Measurements from ENCODE around the gene MAGEF1.

Gene MAGEF1

DNA sequence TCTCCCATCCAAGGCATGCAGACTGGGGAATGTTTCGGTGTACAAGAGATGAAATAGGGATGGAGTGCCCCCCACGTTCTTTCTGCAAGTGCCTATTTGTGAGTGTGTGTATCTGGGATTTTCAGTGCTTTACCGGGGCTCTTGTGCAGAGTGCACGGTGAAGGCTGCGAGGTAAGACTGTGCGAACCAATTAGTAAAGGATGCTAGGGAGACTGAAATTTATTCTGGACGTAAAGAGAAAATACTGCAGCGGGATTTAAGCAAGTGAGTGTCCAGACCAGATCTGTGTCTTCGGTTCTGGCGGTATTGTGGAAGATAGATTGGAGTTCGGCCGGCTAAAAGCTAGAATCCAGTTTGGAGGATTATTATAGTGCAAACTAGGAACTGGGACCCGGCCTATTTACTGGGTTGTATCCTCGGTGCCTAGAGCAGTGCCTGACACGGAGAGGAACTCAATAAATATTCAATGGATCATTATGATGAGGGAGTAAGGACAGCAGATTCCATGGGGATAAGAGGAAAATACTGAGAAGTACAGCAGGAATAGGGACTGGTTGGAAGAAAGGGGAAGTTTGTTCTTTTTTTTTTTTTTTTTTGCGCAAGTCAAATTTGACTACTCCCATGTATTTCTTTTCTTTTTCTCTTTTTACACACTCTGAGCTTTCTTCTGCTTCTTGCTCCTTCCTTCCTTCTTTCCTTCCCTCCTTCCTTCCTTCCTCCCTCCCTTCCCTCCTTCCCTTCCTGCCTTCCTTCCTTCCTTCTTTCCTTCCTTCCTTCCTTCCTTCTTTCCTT is 580 bp upstream of the MAGEF1 start:
- Histone ChIP-seq H3K27ac (ENCODE audit: low read depth, low read length) (peak overlapping the region; percentile 31), H3K4me3 (ENCODE audit: insufficient read depth, low read length, poor library complexity, severe bottlenecking) (peak overlapping the region; percentile 70), H3K27me3 (ENCODE audit: low read length) (no peaks in the 10 kb centered on the region), H3K9me3 (ENCODE audit: insufficient read depth, low read length) (no peaks in the 10 kb centered on the region), H3K79me2 (ENCODE audit: insufficient read depth, low read length) (peaks cover 5% of the 10 kb centered on the region; the same call in 1 of the 2 replicates), H3F3A (ENCODE audit: insufficient read depth) (peaks cover 22% of the 10 kb centered on the region), H3K9me2 (replicated peaks; ENCODE audit: insufficient read depth, low read length) (no peaks in the 10 kb centered on the region), H2AFZ (ENCODE audit: low read depth, low read length, severe bottlenecking) (peak overlapping the region; percentile 90), H4K20me1 (ENCODE audit: low read depth, low read length) (peaks cover 7% of the 10 kb centered on the region; the same call in 1 of the 2 replicates), H3K4me2 (ENCODE audit: low read depth, low read length, poor library complexity, severe bottlenecking) (peak overlapping the region; percentile 70), H3K9ac (ENCODE audit: low read length) (peak overlapping the region; percentile 85), H3K36me3 (ENCODE audit: low read length) (peaks cover 4% of the 10 kb centered on the region)
- TF ChIP-seq EZH2phosphoT487 (conservative IDR thresholded peaks at IDR 0.05; ENCODE audit: low read length) = no peak
- TF ChIP-seq, protein P1, sequence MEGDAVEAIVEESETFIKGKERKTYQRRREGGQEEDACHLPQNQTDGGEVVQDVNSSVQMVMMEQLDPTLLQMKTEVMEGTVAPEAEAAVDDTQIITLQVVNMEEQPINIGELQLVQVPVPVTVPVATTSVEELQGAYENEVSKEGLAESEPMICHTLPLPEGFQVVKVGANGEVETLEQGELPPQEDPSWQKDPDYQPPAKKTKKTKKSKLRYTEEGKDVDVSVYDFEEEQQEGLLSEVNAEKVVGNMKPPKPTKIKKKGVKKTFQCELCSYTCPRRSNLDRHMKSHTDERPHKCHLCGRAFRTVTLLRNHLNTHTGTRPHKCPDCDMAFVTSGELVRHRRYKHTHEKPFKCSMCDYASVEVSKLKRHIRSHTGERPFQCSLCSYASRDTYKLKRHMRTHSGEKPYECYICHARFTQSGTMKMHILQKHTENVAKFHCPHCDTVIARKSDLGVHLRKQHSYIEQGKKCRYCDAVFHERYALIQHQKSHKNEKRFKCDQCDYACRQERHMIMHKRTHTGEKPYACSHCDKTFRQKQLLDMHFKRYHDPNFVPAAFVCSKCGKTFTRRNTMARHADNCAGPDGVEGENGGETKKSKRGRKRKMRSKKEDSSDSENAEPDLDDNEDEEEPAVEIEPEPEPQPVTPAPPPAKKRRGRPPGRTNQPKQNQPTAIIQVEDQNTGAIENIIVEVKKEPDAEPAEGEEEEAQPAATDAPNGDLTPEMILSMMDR (IDR thresholded peaks at IDR 0.05; ENCODE audit: insufficient read depth, low read length, poor library complexity, severe bottlenecking) = no peak

DNA sequence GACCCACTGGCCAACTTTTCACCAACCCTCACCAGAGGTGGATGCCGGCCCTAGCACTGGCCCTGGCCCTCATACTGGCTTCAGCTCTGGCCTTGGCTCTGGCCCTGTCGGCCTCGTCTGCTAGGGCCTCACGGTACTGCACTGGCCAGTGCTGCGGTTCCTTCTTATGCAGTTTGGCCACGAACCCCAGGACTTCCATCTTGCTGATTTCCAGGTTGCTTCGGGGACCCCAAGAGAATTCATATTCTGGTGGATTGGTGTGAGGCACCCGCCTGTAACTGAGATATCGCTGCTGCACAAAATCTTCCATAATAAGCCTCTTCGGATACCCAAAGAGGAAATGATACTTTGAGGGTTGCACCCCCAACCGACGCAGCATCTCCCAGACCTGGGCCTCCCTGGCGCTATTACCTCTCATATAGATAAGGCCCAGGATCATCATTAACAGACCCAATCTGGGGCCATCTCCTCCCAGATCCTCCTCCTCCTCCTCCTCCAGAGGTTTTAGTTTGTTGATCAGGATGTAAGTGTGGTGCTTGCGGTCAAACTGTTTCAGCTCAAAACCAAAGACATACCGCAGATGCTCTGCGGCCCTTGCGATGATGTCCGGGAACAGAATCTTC is 883 bp downstream of the MAGEF1 start:
- Histone ChIP-seq H3K9ac (ENCODE audit: low read length) (peak overlapping the region; percentile 85), H3K36me3 (ENCODE audit: low read length) (peaks cover 4% of the 10 kb centered on the region), H2AFZ (ENCODE audit: low read depth, low read length, severe bottlenecking) (peak overlapping the region; percentile 90), H3K4me2 (ENCODE audit: low read depth, low read length, poor library complexity, severe bottlenecking) (peak overlapping the region; percentile 70), H4K20me1 (ENCODE audit: low read depth, low read length) (peaks cover 7% of the 10 kb centered on the region; the same call in 1 of the 2 replicates), H3K27me3 (ENCODE audit: low read length) (no peaks in the 10 kb centered on the region), H3K27ac (ENCODE audit: low read depth, low read length) (peak overlapping the region; percentile 71), H3K9me2 (replicated peaks; ENCODE audit: insufficient read depth, low read length) (no peaks in the 10 kb centered on the region), H3K4me3 (ENCODE audit: insufficient read depth, low read length, poor library complexity, severe bottlenecking) (peak overlapping the region; percentile 70), H3K79me2 (ENCODE audit: insufficient read depth, low read length) (peaks cover 5% of the 10 kb centered on the region; the same call in 1 of the 2 replicates), H3K9me3 (ENCODE audit: insufficient read depth, low read length) (no peaks in the 10 kb centered on the region), H3F3A (ENCODE audit: insufficient read depth) (peaks cover 22% of the 10 kb centered on the region)
- no peak for TF ChIP-seq EZH2phosphoT487 (conservative IDR thresholded peaks at IDR 0.05; ENCODE audit: low read length)
- TF ChIP-seq, protein P1 (IDR thresholded peaks at IDR 0.05; ENCODE audit: insufficient read depth, low read length, poor library complexity, severe bottlenecking) = no peak

DNA sequence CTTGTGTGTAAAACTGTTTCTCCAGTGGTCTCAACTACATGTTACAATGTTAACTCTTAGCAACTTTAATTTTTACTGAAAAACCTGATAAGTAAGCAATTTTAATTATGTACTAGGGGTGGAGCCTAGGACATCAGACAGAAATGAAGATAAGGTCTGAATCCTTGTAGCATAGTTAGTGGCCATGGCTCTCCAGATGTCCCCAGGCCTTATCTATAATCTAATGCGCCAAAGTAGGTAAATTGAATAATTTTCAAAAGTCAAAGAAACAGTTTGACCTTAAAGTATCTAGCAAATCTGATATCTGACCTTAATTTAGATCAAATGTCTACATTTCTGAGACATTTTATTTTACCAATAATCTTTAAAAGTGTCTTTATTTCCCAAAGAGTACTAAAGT is 8.2 kb downstream of the MAGEF1 start:
- Histone ChIP-seq H2AFZ (ENCODE audit: low read depth, low read length, severe bottlenecking) (no peak overlapping the region), H3K4me2 (ENCODE audit: low read depth, low read length, poor library complexity, severe bottlenecking) (no peak overlapping the region), H3K27ac (ENCODE audit: low read depth, low read length) (no peak overlapping the region), H3K27me3 (ENCODE audit: low read length) (no peaks in the 10 kb centered on the region), H3K79me2 (ENCODE audit: insufficient read depth, low read length) (no peaks in the 10 kb centered on the region), H3K4me3 (ENCODE audit: insufficient read depth, low read length, poor library complexity, severe bottlenecking) (no peak overlapping the region), H3K9me3 (ENCODE audit: insufficient read depth, low read length) (no peaks in the 10 kb centered on the region), H4K20me1 (ENCODE audit: low read depth, low read length) (no peaks in the 10 kb centered on the region), H3K9me2 (replicated peaks; ENCODE audit: insufficient read depth, low read length) (no peaks in the 10 kb centered on the region), H3F3A (ENCODE audit: insufficient read depth) (peaks cover 4% of the 10 kb centered on the region; the same call in 1 of the 2 replicates), H3K9ac (ENCODE audit: low read length) (no peak overlapping the region), H3K36me3 (ENCODE audit: low read length) (no peaks in the 10 kb centered on the region)
- TF ChIP-seq, protein P1 (IDR thresholded peaks at IDR 0.05; ENCODE audit: insufficient read depth, low read length, poor library complexity, severe bottlenecking) = no peak
- no peak for TF ChIP-seq EZH2phosphoT487 (conservative IDR thresholded peaks at IDR 0.05; ENCODE audit: low read length)
